ENCODE data around the gene SLC25A41. TPM values are rescaled to one million over a fixed set of nuclear protein-coding genes. Genes with fewer than 3 reads are reported as not detected.

SLC25A41 gene
- total and polyA plus RNA-seq, 4 donors: 0.23 to 1.8 TPM; not detected in 2

DNA sequence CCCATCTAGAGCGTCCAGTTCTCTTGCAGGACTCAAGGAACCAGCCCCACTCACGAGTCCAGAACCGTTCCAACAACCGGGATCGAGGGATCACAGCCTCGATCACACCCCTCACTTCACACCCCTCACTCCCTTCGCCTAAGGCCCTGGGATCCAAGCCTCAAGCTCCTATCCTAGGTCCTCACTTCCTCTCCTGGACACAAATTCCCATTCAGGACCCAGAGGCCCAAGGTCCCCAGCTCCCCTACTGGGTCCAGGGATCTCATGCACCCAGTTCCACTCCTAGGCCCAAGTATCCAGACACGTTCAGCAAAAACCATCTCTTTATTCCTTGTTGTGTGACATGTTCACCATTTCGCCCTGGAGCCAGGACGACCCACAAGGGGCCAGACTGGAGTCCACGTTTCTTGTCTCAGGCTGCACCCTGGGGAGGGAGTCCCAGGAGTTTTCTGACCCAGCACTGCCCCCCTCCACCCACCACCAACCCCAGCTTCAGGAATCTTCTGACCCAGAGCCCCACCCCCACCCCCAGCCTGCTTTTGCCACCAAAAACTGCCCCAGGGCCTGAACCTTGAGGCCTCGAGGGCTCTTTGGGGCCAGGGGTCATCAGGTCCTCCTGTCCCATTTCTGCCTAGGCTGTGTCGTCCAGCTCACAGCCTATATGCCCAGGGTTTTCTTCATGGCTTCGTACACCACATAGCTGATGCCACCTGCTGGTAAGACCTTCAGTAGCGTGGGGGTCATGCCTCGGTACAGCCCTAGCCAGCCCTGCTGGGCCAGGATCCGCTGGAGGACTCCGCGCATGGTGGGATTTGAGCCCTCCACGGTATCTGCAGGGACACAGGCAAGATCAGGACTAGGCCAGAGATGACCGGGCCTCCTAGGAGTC is 7.6 kb downstream of the SLC25A41 start:
- ATAC-seq (ENCODE audit: low FRiP score) (no peak), DNase-seq (no peak)
- Histone ChIP-seq H3K4me1 (ENCODE audit: control insufficient read depth in 1 of 2, insufficient read depth in 2 of 2, low read length in 2 of 2) (no peaks in the 10 kb centered on the region), H3K9me3 (ENCODE audit: control insufficient read depth, low read length) (no peaks in the 10 kb centered on the region), H3K4me3 (ENCODE audit: low read length in 2 of 2) (no peak overlapping the region), H3K27me3 (ENCODE audit: control insufficient read depth in 1 of 2, insufficient read depth in 2 of 2, low read length in 1 of 2) (no peaks in the 10 kb centered on the region), H3K27ac (ENCODE audit: low read depth in 1 of 2, low read length in 2 of 2) (peak overlapping the region in 1 of 2 donors; percentile 34), H3K36me3 (ENCODE audit: control insufficient read depth in 1 of 2, insufficient read depth in 2 of 2, low read length in 1 of 2) (no peaks in the 10 kb centered on the region)
- 93 to 95% methylated on average over 21 of the region's 21 CpGs for WGBS, 2 donors
- intact Hi-C loops (cut with DNase I): loop anchor here (1.0 to 2.0 kb wide), 3 partner anchors 33 to 53 kb away; partner anchors contain the start of genes ALKBH7 (in 1 of the 2), GTF2F1 (in 1 of the 2) and SLC25A23 (in 1 of the 2)

DNA sequence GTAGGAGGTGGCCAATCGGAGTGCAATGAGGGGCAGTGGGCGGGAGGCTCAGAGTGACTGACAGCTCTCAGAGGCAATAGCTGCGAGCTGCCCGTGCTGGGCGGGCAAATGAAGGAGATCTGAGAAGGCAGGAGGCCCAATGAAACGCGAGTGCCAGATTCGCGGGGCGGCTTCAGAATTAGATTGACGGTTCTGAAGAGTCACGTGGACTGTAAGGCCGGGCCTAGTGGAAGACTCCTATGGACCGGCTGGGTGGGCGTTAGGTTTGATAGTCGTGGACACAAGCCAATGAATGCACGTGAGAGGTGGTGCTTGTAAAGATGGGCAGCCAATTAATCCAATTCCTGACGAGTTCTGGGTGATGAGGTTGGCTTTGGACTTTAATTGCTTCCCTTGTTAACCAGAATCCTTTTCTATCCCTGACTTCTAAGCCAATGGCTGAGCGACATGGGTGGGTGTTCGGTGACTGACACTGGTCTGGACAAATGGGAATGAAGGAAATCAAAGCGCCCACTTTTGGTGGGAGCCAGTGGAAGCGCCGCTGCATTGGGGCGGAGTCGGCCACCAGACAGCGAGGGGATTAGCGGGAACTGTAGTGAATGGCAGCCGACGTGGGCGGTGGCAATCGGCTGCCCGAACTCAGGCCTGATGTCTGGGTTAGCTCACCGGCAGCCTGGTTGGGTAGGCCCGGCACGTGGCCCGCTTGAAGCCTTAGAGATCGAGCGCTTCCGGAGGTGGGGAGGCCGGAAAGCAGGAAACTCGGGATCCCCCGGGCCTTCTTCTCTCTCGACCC is 8.4 kb downstream of the SLC25A41 start:
- peak overlapping the region in 1 of 2 donors; percentile 34 for H3K27ac ChIP-seq (ENCODE audit: low read depth in 1 of 2, low read length in 2 of 2)
- no peaks in the 10 kb centered on the region for H3K36me3 ChIP-seq (ENCODE audit: control insufficient read depth in 1 of 2, insufficient read depth in 2 of 2, low read length in 1 of 2)

DNA sequence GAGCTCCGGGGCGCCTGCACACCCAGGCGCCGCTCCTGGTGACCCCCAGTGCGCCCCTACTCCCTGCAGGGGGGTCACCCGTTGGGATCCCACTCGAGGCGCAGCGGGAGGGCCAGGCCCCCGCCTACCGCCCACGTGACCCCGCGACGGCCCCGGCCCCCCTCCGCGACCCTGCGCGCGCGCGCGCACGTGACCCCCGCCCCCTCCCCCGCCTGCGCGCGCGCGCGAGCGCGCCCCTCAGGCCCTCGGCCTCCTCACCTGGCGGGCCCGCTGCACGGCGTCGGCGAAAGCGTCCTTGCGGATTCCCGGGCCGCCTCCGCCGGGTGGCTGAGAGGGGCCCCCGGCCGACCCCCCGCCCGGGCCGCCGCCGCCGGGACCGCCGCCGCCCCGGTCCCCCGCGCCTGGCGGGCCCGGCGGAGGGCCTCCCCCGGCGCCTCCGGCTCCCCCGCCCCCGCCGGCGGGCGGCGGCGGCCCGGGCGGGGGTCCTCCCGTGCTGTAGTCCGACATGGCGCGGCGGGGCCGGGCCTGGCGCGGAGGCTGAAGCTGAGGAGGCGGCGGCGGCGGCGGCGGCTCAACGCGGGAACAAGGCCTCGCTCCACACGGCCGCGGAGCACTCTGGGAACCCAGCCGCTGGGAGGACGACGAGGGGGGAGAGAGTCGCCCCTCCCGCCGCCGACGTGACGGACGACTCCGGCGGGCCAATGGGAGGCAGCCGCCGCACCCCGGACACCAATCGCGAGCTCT is 9.2 kb downstream of the SLC25A41 start, which contains the start of gene KHSRP:
KHSRP (minus strand) TSS at position 617 of the 744 bp plus-strand sequence; CDS start at position 507, 110 bp downstream.
- Histone ChIP-seq H3K27ac (ENCODE audit: low read depth in 1 of 2, low read length in 2 of 2) (peak within 1 kb of the TSS; percentile 34 to 53), H3K4me1 (ENCODE audit: control insufficient read depth in 1 of 2, insufficient read depth in 2 of 2, low read length in 2 of 2) (no peaks in the 10 kb centered on the region), H3K36me3 (ENCODE audit: control insufficient read depth in 1 of 2, insufficient read depth in 2 of 2, low read length in 1 of 2) (no peaks in the 10 kb centered on the region), H3K4me3 (ENCODE audit: low read length in 2 of 2) (peak within 1 kb of the TSS; percentile 87 to 94), H3K9me3 (ENCODE audit: control insufficient read depth, low read length) (no peaks in the 10 kb centered on the region), H3K27me3 (ENCODE audit: control insufficient read depth in 1 of 2, insufficient read depth in 2 of 2, low read length in 1 of 2) (no peaks in the 10 kb centered on the region)
- DNase-seq (peak in 1 of 2 donors; percentile 79), ATAC-seq (ENCODE audit: low FRiP score) (no peak)
- 0 to 1% methylated on average over 61 to 114 of the region's 114 CpGs for whole genome bisulfite sequencing, 2 donors
- intact Hi-C loops (cut with DNase I): loop anchor here (2.0 kb wide), 2 partner anchors 34 to 52 kb away; partner anchors contain the start of genes ALKBH7 (in 1 of the 2) and SLC25A23 (in 1 of the 2)

More for the DNA sequence above, 8.4 kb downstream of the SLC25A41 start:
- ATAC-seq (ENCODE audit: low FRiP score) (peak; percentile 97), DNase-seq (peak; percentile 99 to 100)
- intact Hi-C loops (cut with DNase I): loop anchor here (1.0 to 2.0 kb wide), 3 partner anchors 32 to 52 kb away; partner anchors contain the start of genes ALKBH7 (in 1 of the 2), GTF2F1 (in 1 of the 2) and SLC25A23 (in 1 of the 2)
- 5 to 6% methylated on average over 43 of the region's 43 CpGs for WGBS, 2 donors
- Histone ChIP-seq H3K4me3 (ENCODE audit: low read length in 2 of 2) (no peak overlapping the region), H3K27me3 (ENCODE audit: control insufficient read depth in 1 of 2, insufficient read depth in 2 of 2, low read length in 1 of 2) (no peaks in the 10 kb centered on the region), H3K9me3 (ENCODE audit: control insufficient read depth, low read length) (no peaks in the 10 kb centered on the region), H3K4me1 (ENCODE audit: control insufficient read depth in 1 of 2, insufficient read depth in 2 of 2, low read length in 2 of 2) (no peaks in the 10 kb centered on the region)

DNA sequence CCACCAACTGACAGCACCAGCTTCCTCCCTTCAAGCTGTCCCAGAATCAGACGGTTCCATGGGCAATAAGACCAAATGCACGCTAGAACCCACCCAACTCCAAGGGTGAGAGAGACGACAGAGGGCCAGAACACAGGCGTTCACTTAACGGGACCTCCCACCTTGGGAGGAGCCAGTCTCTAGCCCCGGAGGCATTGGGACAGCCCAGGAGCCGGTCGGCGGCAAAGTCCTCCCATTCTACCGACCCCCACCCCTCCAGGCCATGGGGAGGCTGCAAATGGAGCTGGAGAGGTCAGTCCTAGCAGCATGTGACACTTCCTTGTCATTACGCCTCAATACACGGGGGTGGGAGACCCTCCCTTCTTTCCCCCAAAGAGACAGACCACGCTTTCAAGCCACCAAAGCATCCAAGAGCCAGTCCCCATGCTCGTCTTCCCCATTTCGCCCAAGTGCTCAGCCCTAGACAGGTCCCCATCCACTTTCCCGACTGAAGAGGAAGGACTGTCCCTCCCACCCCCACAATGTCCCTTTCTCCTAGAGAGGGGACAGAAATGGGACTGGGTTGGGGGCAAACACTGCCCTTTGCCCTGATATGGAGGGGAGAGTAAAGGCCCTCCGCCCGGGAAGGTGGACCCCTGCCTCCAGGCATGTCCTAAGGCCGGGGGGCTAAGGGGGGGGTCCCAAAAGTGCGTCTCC is 9.9 kb downstream of the SLC25A41 start:
- H3K27me3 ChIP-seq (ENCODE audit: control insufficient read depth in 1 of 2, insufficient read depth in 2 of 2, low read length in 1 of 2): no peaks in the 10 kb centered on the region
- H3K27ac ChIP-seq (ENCODE audit: low read depth in 1 of 2, low read length in 2 of 2): no peak overlapping the region
- intact Hi-C loops (cut with DNase I): loop anchor here (2.0 kb wide), 2 partner anchors 35 to 51 kb away; partner anchors contain the start of genes ALKBH7 (in 1 of the 2) and SLC25A23 (in 1 of the 2)

DNA sequence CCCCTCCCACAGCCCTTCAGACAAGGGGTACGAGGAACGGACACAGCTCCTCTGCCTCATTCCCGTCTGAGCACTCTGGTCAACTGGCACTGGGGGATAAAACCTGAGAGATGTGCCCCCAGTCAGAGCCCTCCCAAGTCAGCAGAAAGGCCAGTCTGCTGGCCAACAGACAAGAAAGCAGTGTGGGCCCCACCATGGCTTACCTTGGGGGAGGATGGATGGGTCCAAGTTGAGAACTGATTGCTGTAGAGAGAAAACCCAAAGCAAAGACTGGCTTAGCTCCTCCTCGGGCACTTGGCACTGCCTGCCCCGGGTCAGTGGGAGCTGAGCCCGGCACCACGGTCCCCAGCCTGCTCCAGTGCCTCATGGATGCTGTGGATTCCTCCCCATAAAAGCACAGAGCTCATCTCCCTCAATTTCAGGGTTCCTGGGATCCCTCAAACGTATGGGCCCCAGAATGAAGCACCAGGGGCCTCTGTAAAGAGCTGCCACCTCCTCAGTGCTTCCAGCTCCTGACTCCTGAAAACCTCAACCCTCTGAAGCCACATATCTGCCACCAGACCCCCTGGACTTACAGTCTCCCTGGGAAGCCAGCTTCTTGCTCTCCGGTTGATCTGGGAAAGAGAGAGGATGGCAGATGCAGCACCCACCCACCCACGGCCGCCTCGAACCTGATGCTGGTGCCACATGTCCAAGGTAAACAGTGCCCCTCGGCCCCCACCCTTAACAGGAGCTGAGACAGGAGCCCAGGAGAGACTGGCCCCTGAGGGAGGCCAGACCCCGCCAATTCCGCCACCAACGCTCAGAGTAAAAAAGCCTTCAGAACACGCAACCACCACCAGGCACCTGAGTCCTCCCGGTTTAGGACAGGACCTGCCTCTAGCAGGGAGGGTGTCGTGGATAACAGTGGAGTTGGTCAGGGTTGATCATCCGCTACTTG is 12.2 kb downstream of the SLC25A41 start:
- Histone ChIP-seq H3K4me3 (ENCODE audit: low read length in 2 of 2) (no peak overlapping the region), H3K36me3 (ENCODE audit: control insufficient read depth in 1 of 2, insufficient read depth in 2 of 2, low read length in 1 of 2) (peaks cover 0 to 11% of the 10 kb centered on the region in 2 donors), H3K27ac (ENCODE audit: low read depth in 1 of 2, low read length in 2 of 2) (no peak overlapping the region), H3K27me3 (ENCODE audit: control insufficient read depth in 1 of 2, insufficient read depth in 2 of 2, low read length in 1 of 2) (no peaks in the 10 kb centered on the region), H3K9me3 (ENCODE audit: control insufficient read depth, low read length) (no peaks in the 10 kb centered on the region), H3K4me1 (ENCODE audit: control insufficient read depth in 1 of 2, insufficient read depth in 2 of 2, low read length in 2 of 2) (no peaks in the 10 kb centered on the region)
- intact Hi-C loops (cut with DNase I): no loop called here
- 63 to 67% methylated on average over 19 to 20 of the region's 20 CpGs for WGBS, 2 donors
- ATAC-seq (ENCODE audit: low FRiP score): no peak
- no peak for DNase-seq

More for the DNA sequence above, 9.9 kb downstream of the SLC25A41 start:
- no peak for ATAC-seq (ENCODE audit: low FRiP score)
- H3K4me3 ChIP-seq (ENCODE audit: low read length in 2 of 2): peak overlapping the region; percentile 87 to 94
- 0 to 2% methylated on average over 20 of the region's 20 CpGs for WGBS, 2 donors
- peaks cover 0 to 3% of the 10 kb centered on the region in 2 donors for H3K36me3 ChIP-seq (ENCODE audit: control insufficient read depth in 1 of 2, insufficient read depth in 2 of 2, low read length in 1 of 2)
- H3K9me3 ChIP-seq (ENCODE audit: control insufficient read depth, low read length): no peaks in the 10 kb centered on the region
- no peaks in the 10 kb centered on the region for H3K4me1 ChIP-seq (ENCODE audit: control insufficient read depth in 1 of 2, insufficient read depth in 2 of 2, low read length in 2 of 2)
- peak; percentile 67 to 81 for DNase-seq

DNA sequence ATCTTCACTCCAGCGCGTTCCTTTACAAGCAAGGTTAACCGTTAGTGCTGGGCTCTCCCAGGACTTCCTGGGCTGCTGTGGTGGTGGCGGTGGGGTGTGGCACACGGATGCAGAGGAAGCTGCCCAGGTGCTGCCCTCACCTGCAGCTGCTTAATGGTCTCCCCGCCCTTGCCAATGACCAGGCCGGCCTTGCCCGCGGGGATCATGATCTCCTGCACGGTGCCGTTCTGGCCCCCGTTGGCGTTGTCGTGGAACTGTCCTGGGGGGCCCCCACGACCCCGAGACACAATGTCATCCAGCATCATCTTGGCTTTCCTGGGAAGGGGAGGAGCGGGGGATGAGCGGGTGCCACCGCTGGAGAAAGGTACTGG is 15.0 kb downstream of the SLC25A41 start:
- Histone ChIP-seq H3K27me3 (ENCODE audit: control insufficient read depth in 1 of 2, insufficient read depth in 2 of 2, low read length in 1 of 2) (no peaks in the 10 kb centered on the region), H3K4me3 (ENCODE audit: low read length in 2 of 2) (no peak overlapping the region), H3K9me3 (ENCODE audit: control insufficient read depth, low read length) (no peaks in the 10 kb centered on the region), H3K4me1 (ENCODE audit: control insufficient read depth in 1 of 2, insufficient read depth in 2 of 2, low read length in 2 of 2) (no peaks in the 10 kb centered on the region), H3K27ac (ENCODE audit: low read depth in 1 of 2, low read length in 2 of 2) (no peak overlapping the region), H3K36me3 (ENCODE audit: control insufficient read depth in 1 of 2, insufficient read depth in 2 of 2, low read length in 1 of 2) (peaks cover 0 to 21% of the 10 kb centered on the region in 2 donors)
- no peak for ATAC-seq (ENCODE audit: low FRiP score)
- DNase-seq: no peak
- WGBS, 2 donors: 90 to 91% methylated on average over 19 of the region's 19 CpGs
- intact Hi-C loops (cut with DNase I): no loop called here

All from aorta (tissue), 5 donors.